WI38 (cell line): ENCODE data around the gene IL31RA.

Experiments used
- H3K4me3 ChIP-seq: 2 replicates; pipeline ENCODE4 v1.5.1; 2011; ENCODE audit warnings: low read depth, mild to moderate bottlenecking, control low read depth, low read length
- TF ChIP-seq, protein P1 (sequence below): IDR thresholded peaks from 2 replicates; pipeline ENCODE4 v1.5.1; 2012; ENCODE audit warnings: low read depth, mild to moderate bottlenecking, control low read depth, low read length

Gene IL31RA

DNA sequence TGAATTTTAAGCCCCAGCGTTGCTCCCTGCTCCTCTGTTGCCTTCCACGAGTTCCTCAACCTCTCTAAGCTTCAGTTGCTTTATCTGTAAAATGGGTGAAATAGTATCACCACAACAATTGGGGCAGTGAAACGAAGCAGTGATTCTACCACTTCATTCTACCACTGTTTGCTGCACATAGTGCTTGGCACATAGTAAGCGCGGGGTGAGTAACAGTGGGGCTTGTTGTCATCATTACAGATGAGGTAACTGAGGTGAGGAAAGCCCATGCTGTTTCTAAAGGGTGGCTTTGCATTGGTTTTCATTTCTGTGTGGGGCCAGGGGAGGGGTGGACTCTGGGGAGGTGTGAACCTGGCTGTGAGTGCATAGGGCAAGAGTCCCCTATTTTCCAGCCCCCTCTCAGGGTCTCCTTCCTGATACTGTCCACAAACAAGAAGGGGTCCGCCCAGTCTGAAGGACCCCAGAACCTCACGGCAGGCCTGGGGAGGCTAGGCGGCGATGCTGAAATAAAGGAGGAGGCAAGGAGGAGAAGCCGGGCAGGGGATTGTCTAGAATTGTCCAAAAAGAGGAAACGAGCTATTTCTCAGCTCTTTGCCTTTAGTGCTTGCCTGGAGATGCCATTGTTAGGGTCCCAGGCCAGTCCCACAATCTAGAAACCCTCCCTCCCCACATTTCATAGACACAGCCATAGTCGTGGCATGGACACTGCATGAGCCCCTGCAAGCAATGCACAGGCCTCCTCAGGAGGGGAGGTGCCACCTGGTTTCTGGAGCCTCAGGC lies 78.1 kb downstream of the IL31RA start:
- TF ChIP-seq, protein P1, sequence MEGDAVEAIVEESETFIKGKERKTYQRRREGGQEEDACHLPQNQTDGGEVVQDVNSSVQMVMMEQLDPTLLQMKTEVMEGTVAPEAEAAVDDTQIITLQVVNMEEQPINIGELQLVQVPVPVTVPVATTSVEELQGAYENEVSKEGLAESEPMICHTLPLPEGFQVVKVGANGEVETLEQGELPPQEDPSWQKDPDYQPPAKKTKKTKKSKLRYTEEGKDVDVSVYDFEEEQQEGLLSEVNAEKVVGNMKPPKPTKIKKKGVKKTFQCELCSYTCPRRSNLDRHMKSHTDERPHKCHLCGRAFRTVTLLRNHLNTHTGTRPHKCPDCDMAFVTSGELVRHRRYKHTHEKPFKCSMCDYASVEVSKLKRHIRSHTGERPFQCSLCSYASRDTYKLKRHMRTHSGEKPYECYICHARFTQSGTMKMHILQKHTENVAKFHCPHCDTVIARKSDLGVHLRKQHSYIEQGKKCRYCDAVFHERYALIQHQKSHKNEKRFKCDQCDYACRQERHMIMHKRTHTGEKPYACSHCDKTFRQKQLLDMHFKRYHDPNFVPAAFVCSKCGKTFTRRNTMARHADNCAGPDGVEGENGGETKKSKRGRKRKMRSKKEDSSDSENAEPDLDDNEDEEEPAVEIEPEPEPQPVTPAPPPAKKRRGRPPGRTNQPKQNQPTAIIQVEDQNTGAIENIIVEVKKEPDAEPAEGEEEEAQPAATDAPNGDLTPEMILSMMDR = no peak
- no peak overlapping the region for H3K4me3 ChIP-seq

DNA sequence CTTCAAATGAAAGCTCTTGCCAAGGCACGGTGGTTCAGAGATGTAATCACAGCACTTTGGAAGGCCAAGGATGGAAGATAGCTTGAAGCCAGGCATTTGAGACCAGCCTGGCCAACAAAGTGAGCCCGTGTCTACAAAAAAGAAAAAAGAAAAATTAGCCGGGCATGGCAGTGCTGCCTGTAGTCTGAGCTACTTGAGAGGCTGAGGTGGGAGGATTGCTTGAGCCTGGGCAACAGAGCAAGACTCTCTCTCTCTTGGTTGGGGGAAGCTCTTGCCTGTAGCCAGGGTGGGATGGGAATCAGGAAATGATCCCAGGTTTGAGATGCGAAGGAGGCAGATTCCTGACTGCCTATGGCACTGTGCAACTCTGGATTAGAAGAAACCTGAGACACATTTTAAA lies 81.5 kb downstream of the IL31RA start:
- H3K4me3 ChIP-seq = no peak overlapping the region
- TF ChIP-seq, protein P1 = no peak

DNA sequence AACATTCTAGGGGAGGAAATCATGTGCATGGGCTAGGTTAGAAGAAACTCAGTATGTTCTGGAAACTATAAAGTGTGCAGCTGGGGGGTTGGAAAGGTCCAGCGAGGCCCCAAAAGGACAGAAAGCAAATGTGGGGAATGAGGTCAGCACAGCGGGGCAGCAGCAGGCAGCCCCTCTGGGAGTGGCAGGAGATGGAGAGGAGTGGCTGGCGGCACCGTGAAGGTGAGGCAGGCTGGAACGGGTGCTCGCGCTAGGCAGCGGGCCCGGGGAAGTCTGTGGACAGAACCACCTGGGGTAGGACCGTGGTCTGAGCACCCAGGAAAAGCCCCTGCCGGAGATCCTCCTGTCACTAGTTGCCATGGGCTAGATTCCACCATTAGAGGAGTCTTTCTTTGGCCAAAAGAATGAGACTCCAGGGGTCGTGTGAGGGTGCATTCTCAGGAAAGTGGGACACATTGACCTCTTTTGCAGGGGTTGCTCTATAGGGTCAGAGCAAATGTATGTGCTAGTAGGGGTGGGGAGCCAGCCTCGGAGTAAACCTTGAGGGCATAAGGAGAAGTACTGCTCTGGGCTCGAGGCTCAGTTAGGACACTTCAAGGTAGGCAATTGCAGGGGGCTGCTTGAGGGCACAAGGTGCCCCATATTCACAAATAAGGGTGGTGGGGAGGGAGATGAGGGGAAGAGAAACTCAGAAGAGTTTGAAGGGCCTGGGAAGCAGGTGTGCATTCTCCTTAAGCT lies 82.4 kb downstream of the IL31RA start:
- no peak overlapping the region for H3K4me3 ChIP-seq
- TF ChIP-seq, protein P1 = no peak

DNA sequence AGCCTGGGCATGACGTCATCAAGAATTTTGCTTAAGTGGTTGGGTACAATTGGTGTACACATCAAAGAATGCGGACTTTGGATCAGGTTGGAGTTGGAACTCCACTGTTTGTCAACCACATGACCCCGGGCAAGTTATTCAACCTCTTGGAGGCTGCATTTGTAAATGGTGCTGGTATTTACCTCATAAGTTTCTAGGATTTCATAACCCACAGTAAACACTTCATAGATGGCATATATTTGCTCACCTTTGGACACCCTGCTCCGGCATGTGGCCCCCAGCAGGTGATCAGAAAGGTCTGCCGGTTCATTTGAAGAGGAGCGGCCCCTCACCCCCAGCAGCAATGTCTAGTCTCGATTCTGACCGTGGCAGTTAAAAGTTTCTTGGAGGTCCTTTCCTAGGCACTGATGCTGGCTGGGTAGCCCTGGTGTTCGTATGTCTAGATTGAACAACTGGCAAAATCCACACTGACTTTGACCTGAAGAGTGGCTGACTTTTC lies 83.0 kb downstream of the IL31RA start:
- TF ChIP-seq, protein P1 = no peak
- no peak overlapping the region for H3K4me3 ChIP-seq

DNA sequence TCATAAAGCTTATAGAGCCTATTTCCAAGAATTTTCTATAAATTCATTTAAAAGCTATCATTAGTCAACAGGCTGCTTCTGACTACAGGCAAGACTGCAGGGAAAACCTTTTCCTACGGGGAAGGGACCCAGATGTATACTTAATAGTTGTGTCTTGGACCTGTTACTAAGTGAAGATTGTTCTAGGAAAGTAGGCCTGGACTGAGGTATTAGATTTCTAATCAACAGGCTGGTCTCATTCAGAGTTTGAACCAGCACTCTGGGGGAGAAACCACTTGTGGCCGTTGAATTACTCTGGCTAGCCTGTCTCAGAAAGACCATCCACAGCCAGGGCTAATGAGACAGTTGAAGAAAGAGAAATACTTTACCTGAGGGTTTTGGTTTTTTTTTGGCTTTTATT lies 83.6 kb downstream of the IL31RA start:
- TF ChIP-seq, protein P1 = no peak
- H3K4me3 ChIP-seq = no peak overlapping the region

DNA sequence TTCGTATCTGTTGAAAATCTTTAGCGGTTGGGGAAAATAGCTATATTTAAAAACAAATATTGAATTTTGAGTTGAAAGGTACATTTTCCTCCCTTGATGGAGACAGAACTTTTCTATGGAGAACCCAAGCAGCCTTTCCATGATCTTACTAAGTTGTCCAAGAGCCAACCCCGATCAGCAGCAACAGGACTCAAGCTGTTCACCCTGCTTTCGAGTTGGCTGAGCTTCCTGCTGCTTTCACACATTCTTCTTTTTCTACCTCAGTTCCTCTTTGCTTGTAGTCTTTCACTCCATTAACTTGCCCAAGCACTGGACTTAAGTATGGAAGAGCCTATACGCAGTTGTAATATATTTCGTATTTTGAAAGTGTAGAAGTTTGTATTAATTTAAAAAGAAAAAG lies 84.2 kb downstream of the IL31RA start:
- TF ChIP-seq, protein P1 = no peak

More for the DNA sequence above, 84.2 kb downstream of the IL31RA start:
- no peak overlapping the region for H3K4me3 ChIP-seq
